ENCODE data around the gene CCDC169.

Gene CCDC169

DNA sequence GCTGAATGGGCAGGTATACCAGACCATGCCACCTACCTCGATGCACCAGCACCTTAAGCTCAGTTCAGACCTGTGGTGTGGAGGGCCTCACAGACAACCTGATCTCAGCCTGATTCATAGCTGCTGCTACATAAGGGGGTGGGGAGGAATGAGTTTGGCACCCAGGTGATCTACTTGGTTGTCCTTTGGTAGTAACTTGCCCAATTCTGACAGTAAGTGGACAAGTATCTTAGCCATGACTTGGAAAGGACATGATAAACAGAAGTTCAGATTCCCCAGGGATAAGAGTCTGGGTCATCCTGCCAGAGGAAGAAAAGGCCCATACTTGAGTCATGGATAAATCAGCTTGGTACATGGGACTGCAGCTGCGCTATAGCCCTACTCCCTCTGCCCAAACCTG is 54.9 kb downstream of the CCDC169 start:
- no peak for DNase-seq

DNA sequence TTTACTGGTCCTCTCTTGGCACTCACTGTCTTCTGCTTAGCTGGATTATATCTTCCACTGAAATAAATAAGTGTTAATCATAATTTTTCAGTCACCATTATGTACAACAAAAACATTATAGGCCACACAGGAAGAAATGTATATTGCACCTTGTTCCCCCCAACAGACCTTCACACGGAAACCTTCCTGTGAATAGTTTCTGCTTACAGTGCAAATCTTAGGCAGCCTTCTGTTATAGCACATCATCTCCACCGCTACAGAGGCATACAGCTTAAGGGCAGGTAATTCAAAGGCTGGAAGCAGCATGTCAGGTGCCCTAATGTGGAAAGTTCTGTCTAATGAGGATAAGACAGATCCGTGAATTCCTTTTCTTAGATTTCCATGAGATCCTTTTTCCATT is 66.4 kb downstream of the CCDC169 start:
- DNase-seq, result no peak

DNA sequence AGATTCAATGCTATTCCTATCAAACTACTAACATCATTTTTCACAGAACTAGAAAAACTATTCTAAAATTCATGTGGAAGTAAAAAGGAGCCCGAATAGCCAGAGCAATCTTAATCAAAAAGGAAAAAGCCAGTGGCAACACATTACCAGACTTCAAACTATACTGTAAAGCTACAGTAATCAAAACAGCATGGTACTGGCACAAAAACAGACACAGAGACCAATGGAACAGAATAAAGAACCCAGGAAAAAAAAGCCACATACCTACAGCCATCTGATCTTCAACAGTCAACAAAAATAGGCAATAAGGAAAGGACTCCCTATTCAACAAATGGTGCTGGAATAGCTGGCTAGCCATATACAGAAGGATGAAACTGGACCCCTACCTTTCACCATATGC is 72.9 kb downstream of the CCDC169 start:
- no peak for DNase-seq

DNA sequence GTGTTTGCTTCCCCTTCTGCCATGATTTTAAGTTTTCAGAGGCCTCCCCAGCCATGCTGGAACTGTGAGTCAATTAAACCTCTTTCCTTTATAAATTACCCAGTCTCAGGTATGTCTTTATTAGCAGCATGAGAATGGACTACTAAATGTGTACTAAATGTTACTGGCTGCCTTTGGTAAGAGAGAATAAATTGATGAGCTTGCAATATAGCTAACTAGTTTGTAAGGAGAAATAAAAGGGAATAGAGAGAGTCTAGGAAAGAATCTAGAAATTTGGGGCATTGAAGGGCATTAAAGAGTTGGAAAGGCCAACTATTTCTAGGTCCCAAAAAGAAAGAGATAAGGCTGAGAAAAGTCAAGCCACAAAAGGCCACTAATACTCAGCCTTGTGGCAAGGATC is 77.7 kb downstream of the CCDC169 start:
- no peak for DNase-seq

DNA sequence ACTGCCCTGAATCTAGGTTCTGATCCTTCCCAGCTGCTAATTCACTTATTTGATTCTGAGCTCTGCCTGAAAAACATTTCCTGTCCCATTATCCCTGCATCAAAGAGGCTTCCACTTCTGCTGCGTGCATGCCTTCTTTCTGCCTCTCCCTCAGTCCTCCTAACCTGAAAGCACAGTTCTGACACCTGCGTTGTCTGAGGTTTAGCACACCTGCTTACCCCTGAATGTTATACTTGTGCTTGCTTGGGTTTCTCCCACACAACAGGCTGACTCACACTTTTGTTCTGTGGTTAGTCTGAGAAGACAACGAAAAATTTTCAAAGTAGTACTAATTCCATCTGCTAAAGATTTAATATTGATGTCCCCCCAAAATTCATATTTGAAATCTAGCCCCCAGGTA is 80.2 kb downstream of the CCDC169 start:
- no peak for DNase-seq

DNA sequence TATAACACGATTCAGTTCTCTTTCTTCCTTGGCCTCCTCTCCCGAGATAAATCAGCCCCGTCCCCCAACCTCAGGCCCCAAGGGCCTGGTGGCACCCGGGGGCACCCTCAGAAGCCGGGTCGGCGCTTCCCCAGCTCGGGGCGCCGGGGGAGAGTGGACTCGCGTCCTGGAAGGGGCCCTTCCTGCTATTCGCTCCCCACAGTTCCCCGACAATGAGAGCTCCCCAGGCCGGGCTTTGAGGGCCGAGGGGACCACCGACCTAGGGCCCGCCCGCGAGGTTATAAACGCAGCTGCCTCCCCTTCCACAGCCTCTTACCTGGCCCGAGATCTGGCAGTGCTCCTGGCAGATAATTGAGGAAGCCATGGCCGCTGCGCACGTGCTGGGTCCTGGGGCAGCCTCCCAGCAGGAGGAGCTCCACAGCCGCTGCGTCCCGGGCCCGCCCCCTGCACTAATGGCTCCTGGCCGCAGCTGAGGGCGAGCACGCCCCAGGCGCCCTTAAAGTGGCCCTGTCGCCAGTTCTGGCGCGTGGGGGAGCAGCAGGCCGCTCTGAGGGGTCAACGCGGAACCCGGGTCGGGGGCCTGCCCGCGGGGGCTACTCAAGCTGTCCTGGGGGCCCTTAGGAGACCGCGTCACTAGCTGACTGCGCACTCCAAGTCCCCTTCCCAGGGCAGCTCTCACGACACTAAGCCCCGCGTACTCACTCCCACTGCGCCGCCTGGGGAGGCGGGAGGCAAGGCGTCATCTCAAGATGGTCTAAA is 83.3 kb downstream of the CCDC169 start, which contains the start of gene SOHLH2:
SOHLH2 (minus strand) TSS at position 394 of the 759 bp plus-strand sequence; CDS start at position 364, 30 bp downstream.
- no peak for DNase-seq

DNA sequence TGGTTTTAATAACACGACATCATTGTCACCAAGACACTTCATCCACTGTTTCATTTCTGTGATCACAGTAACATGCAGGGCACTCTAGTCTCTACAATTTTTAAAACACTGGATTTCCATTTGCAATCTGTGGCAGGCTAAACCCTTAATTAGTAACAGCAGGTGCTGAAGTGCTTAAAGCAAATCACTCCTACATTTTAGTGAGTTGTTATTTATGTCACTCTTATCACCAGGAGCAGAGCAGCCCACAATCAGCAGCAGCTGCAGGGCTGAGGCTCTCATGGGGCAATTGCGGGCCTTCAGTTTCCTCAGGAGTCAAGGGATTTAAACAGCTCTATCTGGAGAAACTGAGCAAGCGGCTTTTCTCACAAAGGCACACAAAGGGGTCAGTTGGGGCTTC is 84.8 kb downstream of the CCDC169 start:
- no peak for DNase-seq

DNA sequence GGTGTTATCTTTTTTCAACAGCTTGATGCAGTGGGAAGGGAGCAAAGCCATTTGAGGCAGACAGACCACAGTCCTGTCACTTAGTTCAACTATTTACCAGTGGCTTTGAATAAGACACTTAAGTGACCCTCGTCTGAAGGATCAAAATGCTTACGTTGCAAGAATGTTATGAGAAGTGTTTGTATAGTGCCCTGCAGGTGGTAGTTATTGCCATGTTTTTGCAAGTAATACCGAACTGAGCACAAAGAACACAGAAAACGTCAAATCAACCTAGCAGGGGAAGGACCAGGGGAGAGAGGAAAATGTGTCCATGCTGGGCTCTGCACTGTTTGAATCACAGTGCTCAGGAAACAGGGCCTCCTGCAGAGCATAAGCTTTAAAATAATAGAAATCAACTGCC is 86.0 kb downstream of the CCDC169 start:
- no peak for DNase-seq

DNA sequence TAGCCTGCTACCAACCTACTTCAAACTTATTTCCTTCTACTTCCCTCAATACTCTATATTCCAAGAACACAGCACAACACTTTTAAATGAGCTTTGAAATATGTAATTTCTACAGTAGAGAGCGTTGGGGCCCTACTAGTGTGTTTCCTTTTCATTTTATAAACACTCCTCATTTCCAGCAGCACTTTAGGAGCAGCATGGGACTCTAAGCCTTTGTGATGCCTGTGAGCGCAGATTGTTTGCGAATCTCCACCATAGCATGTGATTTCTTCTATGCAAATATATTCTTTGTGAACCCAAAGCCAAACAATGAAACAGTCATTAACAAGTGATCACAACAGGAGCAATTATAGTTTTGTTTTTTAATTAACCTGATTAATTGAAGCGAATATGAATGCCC is 86.9 kb downstream of the CCDC169 start:
- DNase-seq, result no peak

DNA sequence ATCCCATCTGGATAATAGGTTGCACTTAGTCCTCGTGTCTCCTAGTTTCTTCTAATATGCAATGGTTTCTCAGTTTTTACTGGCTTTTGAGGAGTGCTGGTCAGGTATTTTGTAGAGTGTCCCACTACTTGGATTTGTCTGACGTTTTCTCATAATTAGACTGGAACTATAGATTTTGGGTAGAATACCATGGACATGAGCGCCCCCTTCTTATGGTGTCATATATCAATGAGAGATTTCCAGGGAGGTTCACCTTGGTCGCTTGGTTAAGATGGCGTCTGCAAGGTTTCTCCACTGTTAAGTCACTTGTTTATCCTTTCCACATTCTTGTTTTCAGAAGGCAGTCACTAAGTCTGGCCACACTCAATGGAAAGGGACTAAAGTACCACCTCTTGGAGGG is 89.9 kb downstream of the CCDC169 start:
- no peak for DNase-seq

DNA sequence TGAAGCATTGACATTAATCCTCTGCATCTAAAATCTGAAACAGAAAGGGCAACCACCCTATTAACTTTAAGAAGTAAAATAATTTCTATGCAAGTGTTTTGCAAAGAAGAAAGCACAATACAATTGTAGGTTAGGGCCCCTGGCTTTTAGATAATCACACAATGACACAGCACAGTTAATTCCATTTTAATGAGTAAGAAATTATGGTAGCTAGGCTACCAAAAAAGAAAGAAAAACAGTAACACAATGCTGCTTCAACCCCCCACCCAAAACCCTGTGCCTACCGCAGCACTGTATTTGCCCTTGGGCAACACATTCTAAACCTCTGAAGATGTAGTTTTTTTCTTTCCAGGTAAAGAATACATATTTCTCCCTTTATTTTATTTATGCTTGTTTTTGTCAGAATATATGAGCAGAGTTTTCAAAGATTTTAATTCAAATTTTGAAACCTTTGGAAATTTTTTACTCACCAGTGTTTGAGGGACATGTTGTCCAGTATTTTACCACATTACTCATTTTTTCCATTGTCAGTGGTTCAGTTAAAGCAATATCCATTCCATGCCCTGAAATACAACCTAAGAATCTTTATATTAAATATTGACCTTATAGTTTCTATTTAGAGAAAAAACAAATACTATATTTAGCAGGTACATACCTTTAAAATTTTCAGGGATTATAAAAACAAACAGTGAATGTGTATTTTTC is 104.3 kb downstream of the CCDC169 start:
- DNase-seq, result peak; percentile 33

DNA sequence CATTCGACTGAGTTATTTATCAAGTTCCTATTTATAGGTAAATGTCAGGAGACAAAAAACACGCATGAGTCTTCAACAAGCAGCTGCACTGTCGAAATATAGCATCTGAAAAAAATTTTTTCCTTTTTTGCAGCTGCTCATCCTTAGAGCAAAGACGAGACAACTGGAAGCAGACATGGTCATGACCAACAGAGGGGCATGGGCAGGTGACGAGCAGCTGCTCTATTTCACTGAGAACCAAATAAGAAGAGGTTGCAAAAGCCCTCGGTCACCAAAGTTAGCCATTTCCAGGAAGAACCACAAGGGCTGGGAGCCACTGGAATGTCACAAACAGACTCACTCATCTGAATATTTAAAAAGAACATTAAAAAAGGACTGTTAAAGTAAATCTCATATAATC is 105.4 kb downstream of the CCDC169 start:
- no peak for DNase-seq

DNA sequence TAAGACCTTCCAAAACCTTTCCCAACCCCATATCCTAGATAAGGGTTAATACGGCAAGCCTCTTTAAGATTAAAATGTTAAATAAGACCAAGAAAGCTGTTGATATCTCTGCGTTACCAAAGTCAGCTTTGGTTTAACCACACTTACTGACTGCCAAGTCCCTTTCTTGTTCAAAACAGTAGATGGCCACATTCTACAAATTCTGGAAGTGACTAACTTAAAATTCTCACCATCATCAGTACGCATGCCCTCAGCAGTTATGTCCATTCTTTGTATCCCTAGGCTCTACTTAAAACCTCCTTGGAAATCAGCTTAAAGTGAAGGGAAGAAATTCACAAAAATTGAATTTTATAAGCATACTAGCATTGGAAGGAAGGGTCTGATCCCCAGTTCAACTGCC is 106.8 kb downstream of the CCDC169 start:
- no peak for DNase-seq

DNA sequence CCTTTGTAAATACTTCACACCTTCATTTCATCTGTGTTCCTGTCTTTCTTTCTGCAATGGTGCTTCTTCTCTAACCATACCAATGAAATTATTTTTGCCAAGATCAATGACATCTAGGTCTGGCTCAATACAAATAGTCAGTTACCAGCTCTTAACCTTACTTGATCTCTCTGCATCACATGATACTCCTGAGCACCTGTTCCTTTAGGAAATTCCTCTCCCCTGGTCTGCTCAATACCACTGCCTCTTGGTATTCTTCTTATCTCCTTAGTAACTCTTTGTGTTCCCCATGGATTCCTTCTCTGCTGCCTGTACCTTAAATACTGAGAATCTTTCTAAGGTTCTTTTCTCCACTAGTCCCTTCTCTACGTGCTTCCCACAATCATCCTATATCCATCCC is 109.2 kb downstream of the CCDC169 start:
- DNase-seq, result no peak

DNA sequence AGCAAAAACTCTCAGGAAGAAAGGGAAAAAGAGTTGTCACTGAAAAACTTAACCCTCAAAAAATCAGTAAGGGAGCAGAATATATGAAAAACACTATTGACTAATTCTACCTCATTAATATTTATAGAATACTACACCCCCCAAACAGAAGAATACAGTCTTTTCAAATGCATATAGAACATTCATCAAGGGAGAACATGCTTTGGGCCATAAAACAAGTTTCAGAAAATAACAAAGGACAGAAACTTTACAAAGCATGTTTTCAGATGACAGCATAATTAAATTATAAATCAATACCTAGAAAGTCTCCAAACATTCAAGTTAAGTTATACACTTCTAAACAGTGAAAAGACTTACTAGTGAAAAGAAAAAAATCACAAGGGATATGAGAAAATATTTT is 113.7 kb downstream of the CCDC169 start:
- no peak for DNase-seq
